ENCODE data around the gene MX1.

MX1 gene

DNA sequence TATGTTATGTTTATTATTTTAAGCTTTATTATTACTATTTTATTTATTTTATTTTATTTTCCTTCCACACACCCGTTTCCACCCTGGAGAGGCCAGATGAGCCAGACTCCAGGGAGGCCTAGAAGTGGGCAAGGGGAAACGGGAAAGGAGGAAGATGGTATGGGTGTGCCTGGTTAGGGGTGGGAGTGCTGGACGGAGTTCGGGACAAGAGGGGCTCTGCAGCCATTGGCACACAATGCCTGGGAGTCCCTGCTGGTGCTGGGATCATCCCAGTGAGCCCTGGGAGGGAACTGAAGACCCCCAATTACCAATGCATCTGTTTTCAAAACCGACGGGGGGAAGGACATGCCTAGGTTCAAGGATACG lies 468 bp upstream of the MX1 start:
- Histone ChIP-seq H3K27me3 (ENCODE audit: control insufficient read depth in 1 of 2, insufficient read depth in 1 of 2, low read length in 2 of 2) (peaks cover 0 to 3% of the 10 kb centered on the region in 2 experiments), H2AFZ (ENCODE audit: low read depth, low read length) (no peak overlapping the region), H4K91ac (ENCODE audit: low read length) (peak overlapping the region; percentile 52), H3K4ac (ENCODE audit: low read depth in 1 of 2, low read length in 2 of 2) (no peak overlapping the region), H3K23ac (ENCODE audit: low read length in 2 of 2) (no peak overlapping the region), H3K9me3 (ENCODE audit: control insufficient read depth, low read length) (no peaks in the 10 kb centered on the region), H3K4me3 (ENCODE audit: insufficient read depth in 1 of 2, low read depth in 1 of 2, low read length in 2 of 2) (peak overlapping the region in 1 of 2 experiments; percentile 77), H3K14ac (ENCODE audit: low read length in 2 of 2) (peak overlapping the region in 1 of 2 experiments; percentile 47), H2BK12ac (ENCODE audit: low read length in 2 of 2) (no peak overlapping the region), H3K79me1 (replicated peaks; ENCODE audit: low read length, poor library complexity, severe bottlenecking) (no peaks in the 10 kb centered on the region), H3K36me3 (ENCODE audit: control insufficient read depth in 1 of 2, insufficient read depth in 2 of 2, low read depth in 1 of 2, low read length in 2 of 2) (peaks cover 0 to 25% of the 10 kb centered on the region in 2 experiments), H2BK15ac (ENCODE audit: low read depth, poor library complexity, severe bottlenecking) (no peak overlapping the region), H3K4me1 (ENCODE audit: control insufficient read depth, insufficient read depth, low read depth, low read length) (peaks cover 13% of the 10 kb centered on the region), H2BK120ac (ENCODE audit: low read depth, low read length) (no peak overlapping the region), H3K18ac (ENCODE audit: low read depth in 1 of 2, low read length in 2 of 2) (peak overlapping the region; percentile 28 to 37), H2AK5ac (ENCODE audit: low read length, severe bottlenecking) (no peak overlapping the region), H2BK5ac (ENCODE audit: low read depth, low read length, poor library complexity, severe bottlenecking) (no peak overlapping the region), H4K8ac (ENCODE audit: low read length) (peak overlapping the region; percentile 4), H3K27ac (ENCODE audit: low read length, poor library complexity, severe bottlenecking) (no peak overlapping the region), H3K4me2 (ENCODE audit: low read length, poor library complexity, severe bottlenecking) (peak overlapping the region; percentile 74), H3K9ac (ENCODE audit: low read length) (peak overlapping the region; percentile 92)
- DNase-seq = no peak
- WGBS = 77% methylated on average over 7 of the region's 7 CpGs

DNA sequence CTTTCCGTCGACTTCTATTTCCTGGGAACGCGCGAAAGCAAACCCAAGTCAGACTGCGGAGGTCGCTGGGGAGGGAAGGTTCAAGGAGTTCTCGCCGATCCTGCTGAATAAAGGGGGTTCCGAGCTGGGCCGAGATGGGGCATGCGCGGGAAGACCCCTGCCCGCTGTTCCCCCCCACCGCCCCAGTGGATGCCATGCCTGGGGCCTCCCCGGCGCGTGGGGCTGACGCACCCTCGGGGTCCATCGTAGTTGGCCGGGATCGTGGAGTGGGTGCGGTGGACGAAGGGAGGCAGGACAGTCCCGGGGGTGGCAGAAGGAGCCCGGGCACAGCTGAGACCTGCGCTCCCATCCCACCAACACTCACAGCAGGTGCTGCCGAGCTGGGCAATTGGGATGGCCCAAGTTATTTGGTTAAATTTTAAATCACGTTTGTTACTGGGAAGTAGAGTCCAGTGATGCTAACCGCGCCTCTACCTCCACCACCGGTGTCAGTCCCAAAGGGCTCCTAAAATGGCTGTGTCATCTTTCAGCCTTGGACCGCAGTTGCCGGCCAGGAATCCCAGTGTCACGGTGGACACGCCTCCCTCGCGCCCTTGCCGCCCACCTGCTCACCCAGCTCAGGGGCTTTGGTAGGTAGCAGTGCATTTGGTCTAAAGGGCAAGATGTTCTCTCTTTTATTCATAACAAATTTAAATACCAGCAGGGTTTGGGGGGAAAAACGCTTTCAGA lies 801 bp downstream of the MX1 start:
- Histone ChIP-seq H3K18ac (ENCODE audit: low read depth in 1 of 2, low read length in 2 of 2) (no peak overlapping the region), H3K9ac (ENCODE audit: low read length) (peak overlapping the region; percentile 92), H3K23ac (ENCODE audit: low read length in 2 of 2) (no peak overlapping the region), H2AK5ac (ENCODE audit: low read length, severe bottlenecking) (no peak overlapping the region), H2BK120ac (ENCODE audit: low read depth, low read length) (no peak overlapping the region), H3K4me2 (ENCODE audit: low read length, poor library complexity, severe bottlenecking) (peak overlapping the region; percentile 74), H2BK5ac (ENCODE audit: low read depth, low read length, poor library complexity, severe bottlenecking) (no peak overlapping the region), H3K4me1 (ENCODE audit: control insufficient read depth, insufficient read depth, low read depth, low read length) (peaks cover 9% of the 10 kb centered on the region), H3K27me3 (ENCODE audit: control insufficient read depth in 1 of 2, insufficient read depth in 1 of 2, low read length in 2 of 2) (peaks cover 0 to 3% of the 10 kb centered on the region in 2 experiments), H4K91ac (ENCODE audit: low read length) (no peak overlapping the region), H3K14ac (ENCODE audit: low read length in 2 of 2) (no peak overlapping the region), H4K8ac (ENCODE audit: low read length) (no peak overlapping the region), H3K27ac (ENCODE audit: low read length, poor library complexity, severe bottlenecking) (no peak overlapping the region), H2AFZ (ENCODE audit: low read depth, low read length) (no peak overlapping the region), H3K4me3 (ENCODE audit: insufficient read depth in 1 of 2, low read depth in 1 of 2, low read length in 2 of 2) (peak overlapping the region in 1 of 2 experiments; percentile 77), H3K4ac (ENCODE audit: low read depth in 1 of 2, low read length in 2 of 2) (no peak overlapping the region), H2BK15ac (ENCODE audit: low read depth, poor library complexity, severe bottlenecking) (no peak overlapping the region), H3K79me1 (replicated peaks; ENCODE audit: low read length, poor library complexity, severe bottlenecking) (no peaks in the 10 kb centered on the region), H3K36me3 (ENCODE audit: control insufficient read depth in 1 of 2, insufficient read depth in 2 of 2, low read depth in 1 of 2, low read length in 2 of 2) (peaks cover 0 to 36% of the 10 kb centered on the region in 2 experiments), H3K9me3 (ENCODE audit: control insufficient read depth, low read length) (no peaks in the 10 kb centered on the region), H2BK12ac (ENCODE audit: low read length in 2 of 2) (no peak overlapping the region)
- WGBS = 51% methylated on average over 34 of the region's 41 CpGs
- DNase-seq = no peak

DNA sequence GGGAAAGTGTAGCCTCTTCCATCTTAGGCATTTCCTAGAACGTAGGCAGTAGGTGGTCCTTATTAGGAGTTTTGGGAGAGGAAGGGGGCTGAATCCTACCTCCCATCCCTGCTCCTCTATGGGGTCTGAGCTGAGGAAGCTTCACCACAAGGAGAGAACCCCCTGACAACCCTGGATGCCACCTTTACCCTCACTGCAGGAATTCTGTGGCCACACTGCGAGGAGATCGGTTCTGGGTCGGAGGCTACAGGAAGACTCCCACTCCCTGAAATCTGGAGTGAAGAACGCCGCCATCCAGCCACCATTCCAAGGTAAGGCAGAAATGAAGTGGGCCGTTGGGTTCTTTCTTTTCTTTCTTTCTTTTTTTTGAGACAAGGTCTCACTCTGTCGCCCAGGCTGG lies 1.5 kb downstream of the MX1 start:
- WGBS = 90% methylated on average over 7 of the region's 8 CpGs
- DNase-seq = no peak

DNA sequence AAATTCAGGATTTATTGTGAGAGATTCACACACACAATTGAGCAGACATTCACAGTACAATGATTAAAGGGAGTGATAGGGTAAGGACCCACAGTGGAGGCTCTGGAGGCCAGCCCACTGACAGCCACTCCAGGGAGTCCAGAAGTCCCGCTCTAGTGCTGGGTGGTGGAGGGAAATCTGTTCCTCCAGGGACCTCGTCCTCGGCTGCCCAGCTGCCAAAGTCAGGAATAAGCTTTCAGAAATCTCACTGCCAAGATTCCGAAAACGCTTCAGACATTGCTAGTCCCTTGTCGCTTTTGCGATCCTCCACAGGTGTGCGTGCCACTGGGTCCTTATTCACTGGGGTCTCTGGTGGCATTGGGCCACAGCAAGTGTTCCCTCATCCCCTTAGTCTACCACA lies 2.3 kb downstream of the MX1 start:
- H3K18ac ChIP-seq (ENCODE audit: low read depth in 1 of 2, low read length in 2 of 2) = no peak overlapping the region
- DNase-seq = no peak
- no peak overlapping the region for H4K8ac ChIP-seq (ENCODE audit: low read length)
- no peak overlapping the region for H2BK5ac ChIP-seq (ENCODE audit: low read depth, low read length, poor library complexity, severe bottlenecking)
- H3K9me3 ChIP-seq (ENCODE audit: control insufficient read depth, low read length) = no peaks in the 10 kb centered on the region
- no peak overlapping the region for H2BK12ac ChIP-seq (ENCODE audit: low read length in 2 of 2)
- H3K4me3 ChIP-seq (ENCODE audit: insufficient read depth in 1 of 2, low read depth in 1 of 2, low read length in 2 of 2) = no peak overlapping the region
- no peak overlapping the region for H2AK5ac ChIP-seq (ENCODE audit: low read length, severe bottlenecking)
- no peak overlapping the region for H3K27ac ChIP-seq (ENCODE audit: low read length, poor library complexity, severe bottlenecking)
- H3K9ac ChIP-seq (ENCODE audit: low read length) = no peak overlapping the region
- peaks cover 10% of the 10 kb centered on the region for H3K4me1 ChIP-seq (ENCODE audit: control insufficient read depth, insufficient read depth, low read depth, low read length)
- H3K14ac ChIP-seq (ENCODE audit: low read length in 2 of 2) = no peak overlapping the region
- no peak overlapping the region for H3K4me2 ChIP-seq (ENCODE audit: low read length, poor library complexity, severe bottlenecking)
- H3K23ac ChIP-seq (ENCODE audit: low read length in 2 of 2) = no peak overlapping the region
- no peak overlapping the region for H3K4ac ChIP-seq (ENCODE audit: low read depth in 1 of 2, low read length in 2 of 2)
- H2BK15ac ChIP-seq (ENCODE audit: low read depth, poor library complexity, severe bottlenecking) = no peak overlapping the region
- H4K91ac ChIP-seq (ENCODE audit: low read length) = no peak overlapping the region
- 85% methylated on average over 8 of the region's 8 CpGs for WGBS
- H3K27me3 ChIP-seq (ENCODE audit: control insufficient read depth in 1 of 2, insufficient read depth in 1 of 2, low read length in 2 of 2) = peaks cover 0 to 3% of the 10 kb centered on the region in 2 experiments
- no peak overlapping the region for H2BK120ac ChIP-seq (ENCODE audit: low read depth, low read length)
- H2AFZ ChIP-seq (ENCODE audit: low read depth, low read length) = no peak overlapping the region
- peaks cover 0 to 51% of the 10 kb centered on the region in 2 experiments for H3K36me3 ChIP-seq (ENCODE audit: control insufficient read depth in 1 of 2, insufficient read depth in 2 of 2, low read depth in 1 of 2, low read length in 2 of 2)
- H3K79me1 ChIP-seq (replicated peaks; ENCODE audit: low read length, poor library complexity, severe bottlenecking) = no peaks in the 10 kb centered on the region

More for the DNA sequence above, 1.5 kb downstream of the MX1 start:
- H3K27ac ChIP-seq (ENCODE audit: low read length, poor library complexity, severe bottlenecking) = no peak overlapping the region
- no peak overlapping the region for H2BK15ac ChIP-seq (ENCODE audit: low read depth, poor library complexity, severe bottlenecking)
- H3K4me1 ChIP-seq (ENCODE audit: control insufficient read depth, insufficient read depth, low read depth, low read length) = peaks cover 10% of the 10 kb centered on the region
- no peak overlapping the region for H3K4me2 ChIP-seq (ENCODE audit: low read length, poor library complexity, severe bottlenecking)
- peak overlapping the region; percentile 92 for H3K9ac ChIP-seq (ENCODE audit: low read length)
- H4K8ac ChIP-seq (ENCODE audit: low read length) = no peak overlapping the region
- no peak overlapping the region for H3K4me3 ChIP-seq (ENCODE audit: insufficient read depth in 1 of 2, low read depth in 1 of 2, low read length in 2 of 2)
- H3K79me1 ChIP-seq (replicated peaks; ENCODE audit: low read length, poor library complexity, severe bottlenecking) = no peaks in the 10 kb centered on the region
- no peak overlapping the region for H2BK12ac ChIP-seq (ENCODE audit: low read length in 2 of 2)
- peaks cover 0 to 43% of the 10 kb centered on the region in 2 experiments for H3K36me3 ChIP-seq (ENCODE audit: control insufficient read depth in 1 of 2, insufficient read depth in 2 of 2, low read depth in 1 of 2, low read length in 2 of 2)
- peaks cover 0 to 3% of the 10 kb centered on the region in 2 experiments for H3K27me3 ChIP-seq (ENCODE audit: control insufficient read depth in 1 of 2, insufficient read depth in 1 of 2, low read length in 2 of 2)
- no peaks in the 10 kb centered on the region for H3K9me3 ChIP-seq (ENCODE audit: control insufficient read depth, low read length)
- no peak overlapping the region for H3K18ac ChIP-seq (ENCODE audit: low read depth in 1 of 2, low read length in 2 of 2)
- H3K4ac ChIP-seq (ENCODE audit: low read depth in 1 of 2, low read length in 2 of 2) = no peak overlapping the region
- H3K14ac ChIP-seq (ENCODE audit: low read length in 2 of 2) = no peak overlapping the region
- no peak overlapping the region for H2AK5ac ChIP-seq (ENCODE audit: low read length, severe bottlenecking)
- H4K91ac ChIP-seq (ENCODE audit: low read length) = no peak overlapping the region
- H2AFZ ChIP-seq (ENCODE audit: low read depth, low read length) = no peak overlapping the region
- H2BK5ac ChIP-seq (ENCODE audit: low read depth, low read length, poor library complexity, severe bottlenecking) = no peak overlapping the region
- H3K23ac ChIP-seq (ENCODE audit: low read length in 2 of 2) = no peak overlapping the region
- no peak overlapping the region for H2BK120ac ChIP-seq (ENCODE audit: low read depth, low read length)

Measured in mesenchymal stem cell (in vitro differentiated cells and primary cell).